IMR-90 (cell line): Measurements from ENCODE around the gene STK40. TPM values are rescaled to one million over a fixed set of nuclear protein-coding genes. Genes with fewer than 3 reads are reported as not detected.
A peak's percentile ranks its signal among the peaks of the same experiment; 100 is the strongest.

Experiments used
- ATAC-seq: fragments of 200-7000 bp; cut with Tn5 transposase; 2 replicates; pipeline ENCODE4 v1.9.1; 2020; ENCODE audit warnings: low read depth, mild to moderate bottlenecking, moderate library complexity
- BruUV-seq: library from RNA; stranded (reverse); fragments of 400-500 nt; replicated peaks from 2 replicates; lab custom pipeline; 2021; lab: Mats Ljungman, UMichigan
- CTCF ChIA-PET: fragments of 300-600 bp; formaldehyde crosslinking; extraction: SDS; loops from one replicate; lab custom pipeline; 2021; ENCODE audit warnings: antibody characterized with exemption; lab: Yijun Ruan, JAX
- POLR2A ChIA-PET: fragments of 300-600 bp; sonication (Branson Sonifier 250); formaldehyde crosslinking; loops from one replicate; lab custom pipeline; 2022; ENCODE audit warnings: antibody characterized with exemption; ENCODE audit not compliant: unreplicated experiment; lab: Charles Lee
- DNase-seq: peaks from one replicate; pipeline ENCODE4 v3.0.0; 2013
- H2AFZ ChIP-seq: replicated peaks from 2 replicates; pipeline ENCODE3; 2013; ENCODE audit warnings: low read length, mild to moderate bottlenecking; ENCODE audit not compliant: poor library complexity
- H2AK5ac ChIP-seq: 2 replicates; pipeline ENCODE4 v1.6.1; 2013; ENCODE audit warnings: low read depth, low read length, inconsistent platforms
- H2AK9ac ChIP-seq: replicated peaks from 2 replicates; pipeline ENCODE3; 2013; ENCODE audit warnings: mild to moderate bottlenecking, low read depth, low read length, moderate library complexity; ENCODE audit not compliant: poor library complexity
- H2BK120ac ChIP-seq: 2 replicates; pipeline ENCODE4 v1.6.1; 2013; ENCODE audit warnings: low read depth, low read length, inconsistent platforms
- H2BK15ac ChIP-seq: 3 replicates; pipeline ENCODE4 v1.6.1; 2013; ENCODE audit warnings: low read depth, low read length, inconsistent platforms
- H2BK20ac ChIP-seq: 2 replicates; pipeline ENCODE4 v1.6.1; 2013; ENCODE audit warnings: low read depth, mild to moderate bottlenecking, inconsistent platforms, low read length, moderate library complexity
- H2BK5ac ChIP-seq: 2 replicates; pipeline ENCODE4 v1.6.1; 2013; ENCODE audit warnings: mild to moderate bottlenecking, low read depth, low read length, inconsistent platforms; ENCODE audit not compliant: poor library complexity, severe bottlenecking
- H3K14ac ChIP-seq: replicated peaks from 2 replicates; pipeline ENCODE4 v1.6.1; 2013; ENCODE audit warnings: low read depth, low read length, inconsistent platforms
- H3K18ac ChIP-seq: 2 replicates; pipeline ENCODE4 v1.6.1; 2013; ENCODE audit warnings: low read depth, low read length, control low read depth
- H3K23ac ChIP-seq: 2 replicates; pipeline ENCODE4 v1.6.1; 2013; ENCODE audit warnings: low read depth, low read length, inconsistent platforms
- H3K27ac ChIP-seq: 2 replicates; pipeline ENCODE4 v1.5.1; 2013; ENCODE audit warnings: mild to moderate bottlenecking, control low read depth, low read length; ENCODE audit not compliant: insufficient read depth
- H3K27me3 ChIP-seq: 2 replicates; pipeline ENCODE4 v1.6.1; 2013; ENCODE audit warnings: low read length; ENCODE audit not compliant: control insufficient read depth, insufficient read depth
- H3K36me3 ChIP-seq: 2 replicates; pipeline ENCODE4 v1.6.1; 2013; ENCODE audit warnings: low read length, mixed read lengths; ENCODE audit not compliant: control insufficient read depth, insufficient read depth
- H3K4ac ChIP-seq: 2 replicates; pipeline ENCODE4 v1.6.1; 2013; ENCODE audit warnings: low read depth, low read length, inconsistent platforms
- H3K4me1 ChIP-seq: 2 replicates; pipeline ENCODE4 v1.6.1; 2013; ENCODE audit warnings: low read length, mixed read lengths; ENCODE audit not compliant: control insufficient read depth, insufficient read depth
- H3K4me2 ChIP-seq: 2 replicates; pipeline ENCODE4 v1.6.1; 2013; ENCODE audit warnings: low read depth, mild to moderate bottlenecking, control low read depth, low read length, moderate library complexity
- H3K4me3 ChIP-seq: 2 replicates; pipeline ENCODE4 v1.5.1; 2013; ENCODE audit warnings: low read depth, mild to moderate bottlenecking, control low read depth, low read length, moderate library complexity; ENCODE audit not compliant: insufficient read depth
- H3K56ac ChIP-seq: 2 replicates; pipeline ENCODE4 v1.6.1; 2013; ENCODE audit warnings: low read length, inconsistent platforms; ENCODE audit not compliant: insufficient read depth; ENCODE audit errors: extremely low read depth
- H3K79me1 ChIP-seq, 2 experiments: 2 replicates each; pipeline ENCODE4 v1.6.1; 2013; ENCODE audit warnings: low read length in 2 of 2, inconsistent platforms in 1 of 2, low read depth in 1 of 2
- H3K9ac ChIP-seq: 2 replicates; pipeline ENCODE4 v1.6.1; 2013; ENCODE audit warnings: low read depth, low read length, control low read depth
- H3K9me1 ChIP-seq: 2 replicates; pipeline ENCODE4 v1.6.1; 2013; ENCODE audit warnings: low read length, inconsistent platforms; ENCODE audit not compliant: insufficient read depth
- H3K9me3 ChIP-seq: 2 replicates; pipeline ENCODE4 v1.6.1; 2013; ENCODE audit warnings: low read length; ENCODE audit not compliant: control insufficient read depth, insufficient read depth
- H4K20me1 ChIP-seq: 2 replicates; pipeline ENCODE4 v1.6.1; 2013; ENCODE audit warnings: low read length, inconsistent platforms; ENCODE audit not compliant: insufficient read depth
- H4K5ac ChIP-seq: 2 replicates; pipeline ENCODE4 v1.6.1; 2013; ENCODE audit warnings: mild to moderate bottlenecking, low read depth, low read length, control low read depth
- H4K8ac ChIP-seq, 2 experiments: 2 replicates each; pipeline ENCODE4 v1.6.1; 2013; ENCODE audit warnings: low read depth in 2 of 2, low read length in 2 of 2, control low read depth in 1 of 2, inconsistent platforms in 1 of 2
- H4K91ac ChIP-seq: 2 replicates; pipeline ENCODE4 v1.6.1; 2013; ENCODE audit warnings: low read depth, low read length, inconsistent platforms; ENCODE audit not compliant: insufficient read depth
- BHLHE40 ChIP-seq: fragments of 150-350 bp; IDR thresholded peaks from 2 replicates; pipeline ENCODE4 v1.6.1; 2016; ENCODE audit warnings: mild to moderate bottlenecking, low read depth, low read length
- CEBPB ChIP-seq: IDR thresholded peaks from 2 replicates; pipeline ENCODE4 v1.6.1; 2012; ENCODE audit warnings: low read depth, low read length, improper control_type of control experiment
- CHD1 ChIP-seq: IDR thresholded peaks from 2 replicates; pipeline ENCODE4 v1.6.1; 2012; ENCODE audit warnings: low read depth, low read length, improper control_type of control experiment
- CTCF ChIP-seq: conservative IDR thresholded peaks from 2 replicates; pipeline ENCODE4 v1.5.1; 2012; ENCODE audit warnings: mild to moderate bottlenecking, low read depth, low read length, improper control_type of control experiment
- NFE2L2 ChIP-seq: fragments of 150-350 bp; IDR thresholded peaks from 2 replicates; pipeline ENCODE4 v1.6.1; 2016; ENCODE audit warnings: low read depth, mild to moderate bottlenecking, low read length
- RFX5 ChIP-seq: IDR thresholded peaks from 2 replicates; pipeline ENCODE4 v1.8.0; 2012; ENCODE audit warnings: low read depth, mild to moderate bottlenecking, low read length, moderate library complexity
- SMC3 ChIP-seq: fragments of 150-350 bp; IDR thresholded peaks from 2 replicates; pipeline ENCODE4 v1.6.1; 2016; ENCODE audit warnings: low read depth, mild to moderate bottlenecking, antibody characterized with exemption, low read length, moderate library complexity
- WGBS, 2 experiments: methylation state at CpG; one replicate each; pipeline versions ENCODE4 v1.1.5 to v1.1.7; 2013; ENCODE audit warnings: missing lambda C conversion rate in 2 of 2; ENCODE audit not compliant: insufficient read length in 1 of 2; ENCODE audit errors: extremely low coverage in 2 of 2; 5-methylcytosine and 5-hydroxymethylcytosine counted together
- dilution Hi-C: fragments of 300-500 bp; cut with HindIII; formaldehyde crosslinking; loops from one replicate; pipeline ENCODE4 v1.14.3; 2018; ENCODE audit warnings: low sequenced_read_pairs; ENCODE audit not compliant: unreplicated experiment
- in situ Hi-C: fragments of 300-500 bp; cut with MboI; formaldehyde crosslinking; loops from 3 replicates; pipeline ENCODE4 v1.14.3; 2019; ENCODE audit warnings: low sequenced_read_pairs, inconsistent platforms, mixed read lengths
- intact Hi-C: fragments of 100-400 bp; cut with micrococcal nuclease; formaldehyde crosslinking; loops from 2 replicates; pipeline ENCODE4 v1.10.0; 2022
- polyA plus RNA-seq, 3 experiments: library from polyadenylated mRNA; depleted of rRNA; stranded (reverse); fragments of >200 nt; gene quantifications; 2 replicates each; pipeline ENCODE4 v1.2.3, GENCODE V29; 2012; ENCODE audit warnings: low replicate concordance in 1 of 3
- total RNA-seq: library from RNA; depleted of rRNA; stranded (reverse); fragments of >200 nt; gene quantifications from 2 replicates; pipeline ENCODE4 v1.2.3, GENCODE V29; 2012

Gene STK40
- total and polyA plus RNA-seq, 2 of the 4 experiments (the other 2 are of a cell fraction), result 16.0 to 29.9 TPM

GRCh38 chr1:36400514-36400824 is 14.7 kb upstream of the STK40 start:
- in situ Hi-C loops, result loop anchor here (25.0 kb wide), 1 partner anchor 288 kb away; no protein-coding TSS in a partner anchor
- 93% methylated on average over 8 of the region's 10 CpGs; no CpG with 5 or more reads in 1 of the 2 experiments for WGBS, 2 experiments
- H3K36me3 ChIP-seq, result no peaks in the 10 kb centered on the region

More at GRCh38 chr1:36400514-36400824, 14.7 kb upstream of the STK40 start:
- Histone ChIP-seq H2BK5ac (no peak overlapping the region), H3K9me3 (no peaks in the 10 kb centered on the region), H3K4ac (0 out of 2 replicates have a peak overlapping the region, but pooled peaks have one; percentile 19), H2AK9ac (peak overlapping the region; percentile 28), H4K91ac (no peak overlapping the region), H4K8ac (no peak overlapping the region), H2BK15ac (no peak overlapping the region), H3K56ac (no peak overlapping the region), H3K14ac (no peak overlapping the region), H2BK120ac (no peak overlapping the region), H3K27ac (no peak overlapping the region), H3K9ac (no peak overlapping the region), H2BK20ac (no peak overlapping the region), H3K9me1 (peaks cover 5% of the 10 kb centered on the region), H3K23ac (no peak overlapping the region), H2AFZ (peak overlapping the region; percentile 67), H3K18ac (no peak overlapping the region), H3K79me1 (peaks cover 8 to 19% of the 10 kb centered on the region in 2 experiments; a peak in 3 of 4 replicates), H3K27me3 (no peaks in the 10 kb centered on the region), H2AK5ac (0 out of 2 replicates have a peak overlapping the region, but pooled peaks have one; percentile 50), H3K4me1 (no peaks in the 10 kb centered on the region), H4K5ac (no peak overlapping the region), H3K4me3 (no peak overlapping the region), H4K20me1 (no peaks in the 10 kb centered on the region), H3K4me2 (no peak overlapping the region)
- no peak for TF ChIP-seq SMC3
- TF ChIP-seq NFE2L2, result no peak
- no peak for TF ChIP-seq CTCF
- TF ChIP-seq BHLHE40, result no peak
- no peak for TF ChIP-seq RFX5
- TF ChIP-seq CEBPB, result no peak
- TF ChIP-seq CHD1, result no peak
- BruUV-seq, result no TSS peak
- dilution Hi-C loops, result no loop called here
- intact Hi-C loops, result no loop called here
- no peak for DNase-seq
- CTCF ChIA-PET, result interaction anchor here (0.6 kb wide), 1 partner anchor 19 kb away, joined by 8 read pairs; no protein-coding TSS in a partner anchor
- POLR2A ChIA-PET, result interaction anchor here (0.6 kb wide), 2 partner anchors 14 to 131 kb away, joined by 3 to 5 read pairs; no protein-coding TSS in a partner anchor
- ATAC-seq, result no peak
